Measurements from ENCODE around the gene SLC41A1. TPM values are rescaled to one million over a fixed set of nuclear protein-coding genes. Genes with fewer than 3 reads are reported as not detected.
A peak's percentile ranks its signal among the peaks of the same experiment; 100 is the strongest.
"Not testable (repeated sequence)": the region's sequence is repeated elsewhere in the genome, so short reads cannot be mapped to it uniquely, and the experiment has no call there.

The SLC41A1 gene
- total RNA-seq, 2 donors from 2014 or later: 31.1 to 64.4 TPM

DNA sequence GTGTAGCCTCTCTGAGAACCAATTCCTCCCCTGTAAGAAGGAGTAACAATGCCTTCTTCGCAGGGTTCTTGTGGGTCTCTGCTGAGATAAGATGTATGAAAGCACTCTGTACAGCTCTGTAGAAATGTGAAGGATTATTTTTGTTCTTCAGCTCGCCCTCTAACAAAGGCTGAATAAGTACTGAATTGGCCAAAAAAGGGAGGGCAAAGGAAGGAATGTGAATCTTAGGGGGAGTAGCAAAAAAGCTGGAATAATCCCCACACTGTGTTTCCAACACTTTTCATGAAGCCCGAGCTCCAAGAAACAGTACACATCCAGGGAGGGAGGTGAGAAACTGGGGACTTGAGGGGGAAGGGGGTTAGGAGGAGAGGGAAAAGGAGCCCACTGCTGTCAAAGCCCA, 14.0 kb upstream of the SLC41A1 start:
- H3K27ac Mint-ChIP-seq: peak overlapping the region in 1 of 2 donors; percentile 22
- DNase-seq (ENCODE audit: low spot score in 2 of 2): no peak
- H3K36me3 Mint-ChIP-seq: peaks cover 0 to 6% of the 10 kb centered on the region in 2 donors
- H3K9me3 Mint-ChIP-seq: peaks cover 0 to 5% of the 10 kb centered on the region in 2 donors
- ATAC-seq: no peak

DNA sequence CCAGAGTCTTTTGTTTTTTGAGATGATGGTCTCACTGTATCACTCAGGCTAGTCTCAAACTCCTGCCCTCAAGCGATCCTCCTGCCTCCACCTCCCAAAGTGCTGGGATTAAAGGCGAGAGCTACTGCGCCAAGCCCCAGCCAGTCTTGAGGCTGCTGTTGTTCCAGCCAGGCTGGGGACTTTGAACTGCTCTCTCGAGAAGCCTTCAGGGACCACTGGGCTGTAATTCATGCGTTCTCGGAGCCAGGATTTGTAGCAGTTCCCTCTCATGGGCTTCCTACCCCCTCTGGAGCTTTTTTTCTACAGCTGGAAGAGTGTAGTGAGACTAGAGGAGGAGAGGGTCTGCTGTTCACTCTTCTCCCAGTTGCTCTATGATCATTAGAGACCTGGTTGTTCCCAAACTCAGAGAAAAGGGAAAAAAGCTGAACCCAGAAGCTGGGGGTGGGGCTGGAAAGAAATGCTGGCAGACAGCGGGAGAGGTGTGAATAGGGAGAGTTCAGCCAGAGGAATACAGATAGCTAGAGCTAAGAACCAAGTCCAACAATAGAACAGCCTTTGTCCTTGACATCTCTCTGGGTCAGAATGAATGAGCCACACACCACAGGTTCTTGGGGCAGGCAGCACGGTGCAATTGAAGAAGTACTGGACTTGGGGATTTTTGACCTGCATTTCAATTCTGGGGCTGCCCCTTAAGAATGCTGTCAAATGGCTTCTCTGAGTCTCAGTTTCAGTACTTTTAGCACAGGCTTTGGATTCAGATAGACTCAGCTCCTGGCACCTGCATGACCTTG, 13.2 kb upstream of the SLC41A1 start:
- DNase-seq (ENCODE audit: low spot score in 2 of 2): no peak

GRCh38 chr1:205824180-205824579, 11.2 kb upstream of the SLC41A1 start:
- H3K27ac Mint-ChIP-seq: no peak overlapping the region
- DNase-seq (ENCODE audit: low spot score in 2 of 2) (no peak), ATAC-seq (peak; percentile 18 to 26)
- H3K9me3 Mint-ChIP-seq: peaks cover 0 to 5% of the 10 kb centered on the region in 2 donors
- peaks cover 0 to 6% of the 10 kb centered on the region in 2 donors for H3K36me3 Mint-ChIP-seq

More for the DNA sequence above, 13.2 kb upstream of the SLC41A1 start:
- peak overlapping the region in 1 of 2 donors; percentile 22 for H3K27ac Mint-ChIP-seq
- H3K9me3 Mint-ChIP-seq: peaks cover 0 to 5% of the 10 kb centered on the region in 2 donors
- peaks cover 0 to 6% of the 10 kb centered on the region in 2 donors for H3K36me3 Mint-ChIP-seq
- ATAC-seq: peak in 1 of 2 donors; percentile 92

GRCh38 chr1:205823260-205823659, 10.3 kb upstream of the SLC41A1 start:
- ATAC-seq: peak in 1 of 2 donors; percentile 41
- not testable (repeated sequence) for H3K36me3 Mint-ChIP-seq; DNase-seq (ENCODE audit: low spot score in 2 of 2); H3K27ac Mint-ChIP-seq; H3K9me3 Mint-ChIP-seq

DNA sequence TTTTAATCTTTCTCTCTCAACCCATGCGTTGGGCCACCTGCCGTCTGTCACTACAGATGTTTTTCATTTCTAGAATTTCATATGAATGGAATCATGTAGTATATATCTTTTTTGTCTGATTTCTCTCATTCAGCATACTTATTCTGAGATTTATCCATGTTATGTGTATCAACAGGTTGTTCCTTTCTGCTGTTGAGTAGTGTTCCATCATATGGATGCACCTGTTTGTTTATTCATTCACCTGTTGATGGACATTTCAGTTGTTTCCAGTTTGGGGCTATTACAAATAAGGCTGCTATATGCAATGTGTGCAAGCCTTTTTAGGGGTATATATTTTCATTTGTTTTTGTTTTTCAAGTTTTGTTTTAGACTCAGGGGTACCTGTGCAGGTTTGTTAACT, 9.4 kb upstream of the SLC41A1 start:
- peaks cover 0 to 6% of the 10 kb centered on the region in 2 donors for H3K36me3 Mint-ChIP-seq
- ATAC-seq (no peak), DNase-seq (ENCODE audit: low spot score in 2 of 2) (no peak)
- no peak overlapping the region for H3K27ac Mint-ChIP-seq
- H3K9me3 Mint-ChIP-seq: peaks cover 0 to 5% of the 10 kb centered on the region in 2 donors

- ATAC-seq (no peak), DNase-seq (ENCODE audit: low spot score in 2 of 2) (no peak)
- H3K27ac Mint-ChIP-seq: no peak overlapping the region
- H3K36me3 Mint-ChIP-seq: peaks cover 7 to 8% of the 10 kb centered on the region in 2 donors
- no peaks in the 10 kb centered on the region for H3K9me3 Mint-ChIP-seq
Observed at GRCh38 chr1:205817988-205818387, 5.0 kb upstream of the SLC41A1 start.

DNA sequence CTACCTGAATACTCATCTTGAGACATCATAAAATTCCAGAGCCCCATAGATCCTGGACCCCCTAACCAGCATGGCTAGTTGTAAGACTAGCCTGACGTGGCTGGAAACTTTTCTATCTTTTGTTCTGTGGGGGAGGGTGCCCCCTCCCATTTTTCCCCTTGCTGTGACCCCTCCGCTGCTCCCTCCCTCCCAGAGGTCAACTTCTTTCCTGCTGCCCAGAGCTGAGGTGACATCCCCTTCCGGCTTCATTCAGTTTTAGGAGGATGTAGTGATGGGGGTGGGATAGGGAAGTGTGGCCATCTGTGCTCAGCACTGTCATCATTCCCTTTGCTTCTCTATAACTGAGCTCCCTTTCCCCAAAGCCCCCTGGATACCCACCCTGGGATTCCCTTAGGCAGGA, 4.4 kb upstream of the SLC41A1 start:
- DNase-seq (ENCODE audit: low spot score in 2 of 2) (no peak), ATAC-seq (no peak)
- Mint-ChIP-seq H3K9me3 (no peaks in the 10 kb centered on the region), H3K27ac (no peak overlapping the region), H3K36me3 (peaks cover 6 to 10% of the 10 kb centered on the region in 2 donors)

GRCh38 chr1:205813755-205814058, 709 bp upstream of the SLC41A1 start:
- peak overlapping the region; percentile 88 to 94 for H3K27ac Mint-ChIP-seq
- peaks cover 22 to 27% of the 10 kb centered on the region in 2 donors for H3K36me3 Mint-ChIP-seq
- DNase-seq (ENCODE audit: low spot score in 2 of 2) (peak in 1 of 2 donors; percentile 62), ATAC-seq (no peak)
- H3K9me3 Mint-ChIP-seq: no peaks in the 10 kb centered on the region

DNA sequence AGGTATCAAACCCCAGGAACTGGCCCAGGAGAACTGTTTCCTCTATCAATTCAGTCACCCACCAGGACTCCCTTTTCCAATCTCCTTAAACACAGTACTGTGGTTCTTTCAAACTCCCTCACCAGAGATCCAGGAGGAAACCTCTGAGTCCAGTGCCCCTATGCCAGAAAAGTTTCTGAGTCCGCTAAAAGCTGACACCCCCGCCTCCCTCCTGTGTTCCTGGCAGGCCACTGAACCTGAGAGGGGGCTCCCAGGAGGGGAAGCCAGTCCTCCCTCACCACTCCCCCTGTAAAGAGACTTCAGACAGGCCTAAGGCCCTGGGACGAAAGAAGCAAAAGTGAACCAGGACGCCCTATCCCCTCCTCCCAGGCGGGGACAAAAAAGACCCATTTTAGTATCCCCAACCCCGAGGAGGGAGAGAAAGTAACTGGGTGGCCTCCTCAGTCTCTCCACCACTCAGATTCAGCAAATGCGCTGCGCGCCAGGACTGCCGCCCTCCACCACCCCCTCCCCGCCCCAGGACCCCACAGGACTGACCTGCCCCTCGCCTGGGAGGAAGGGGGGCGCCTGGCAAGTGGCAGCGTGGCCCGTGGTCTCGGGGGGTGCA, 624 bp downstream of the SLC41A1 start:
- Mint-ChIP-seq H3K27ac (peak overlapping the region; percentile 81 to 88), H3K36me3 (peaks cover 23 to 38% of the 10 kb centered on the region in 2 donors), H3K9me3 (no peaks in the 10 kb centered on the region)
- DNase-seq (ENCODE audit: low spot score in 2 of 2): peak; percentile 26 to 59
- ATAC-seq: peak; percentile 35 to 38

- no peaks in the 10 kb centered on the region for H3K9me3 Mint-ChIP-seq
- peak overlapping the region; percentile 62 to 88 for H3K27ac Mint-ChIP-seq
- DNase-seq (ENCODE audit: low spot score in 2 of 2) (no peak), ATAC-seq (no peak)
- H3K36me3 Mint-ChIP-seq: peaks cover 27 to 43% of the 10 kb centered on the region in 2 donors
Observed at GRCh38 chr1:205811660-205812059, 1.3 kb downstream of the SLC41A1 start.

- no peaks in the 10 kb centered on the region for H3K9me3 Mint-ChIP-seq
- peak overlapping the region; percentile 51 to 88 for H3K27ac Mint-ChIP-seq
- no peak for DNase-seq (ENCODE audit: low spot score in 2 of 2)
- ATAC-seq: no peak
- H3K36me3 Mint-ChIP-seq: peaks cover 27 to 43% of the 10 kb centered on the region in 2 donors
Observed at GRCh38 chr1:205810448-205811157, 2.4 kb downstream of the SLC41A1 start.

GRCh38 chr1:205809942-205810345, 3.1 kb downstream of the SLC41A1 start:
- DNase-seq (ENCODE audit: low spot score in 2 of 2) (no peak), ATAC-seq (no peak)
- no peaks in the 10 kb centered on the region for H3K9me3 Mint-ChIP-seq
- no peak overlapping the region for H3K27ac Mint-ChIP-seq
- peaks cover 27 to 43% of the 10 kb centered on the region in 2 donors for H3K36me3 Mint-ChIP-seq

DNA sequence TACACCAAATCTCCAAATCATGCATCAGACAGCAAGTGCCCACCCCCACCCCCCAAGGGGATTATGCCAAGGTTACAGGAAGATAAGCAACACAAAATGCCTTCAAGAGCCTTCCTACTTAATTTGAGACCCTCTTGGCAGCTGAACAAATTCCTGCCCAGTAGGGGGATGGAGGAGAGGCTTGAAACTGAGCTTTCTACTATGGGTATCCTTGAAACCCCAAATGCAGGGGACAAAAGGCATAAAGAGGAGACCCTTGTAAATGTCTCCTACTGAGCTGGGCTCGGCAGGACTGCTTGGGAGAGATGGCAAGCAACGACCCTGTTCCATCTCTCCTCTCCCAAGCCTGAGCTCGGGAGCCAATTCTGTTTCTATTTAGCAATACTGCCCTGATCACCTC, 3.5 kb downstream of the SLC41A1 start:
- ATAC-seq (no peak), DNase-seq (ENCODE audit: low spot score in 2 of 2) (no peak)
- no peaks in the 10 kb centered on the region for H3K9me3 Mint-ChIP-seq
- H3K36me3 Mint-ChIP-seq: peaks cover 27 to 43% of the 10 kb centered on the region in 2 donors
- peak overlapping the region in 1 of 2 donors; percentile 22 for H3K27ac Mint-ChIP-seq

DNA sequence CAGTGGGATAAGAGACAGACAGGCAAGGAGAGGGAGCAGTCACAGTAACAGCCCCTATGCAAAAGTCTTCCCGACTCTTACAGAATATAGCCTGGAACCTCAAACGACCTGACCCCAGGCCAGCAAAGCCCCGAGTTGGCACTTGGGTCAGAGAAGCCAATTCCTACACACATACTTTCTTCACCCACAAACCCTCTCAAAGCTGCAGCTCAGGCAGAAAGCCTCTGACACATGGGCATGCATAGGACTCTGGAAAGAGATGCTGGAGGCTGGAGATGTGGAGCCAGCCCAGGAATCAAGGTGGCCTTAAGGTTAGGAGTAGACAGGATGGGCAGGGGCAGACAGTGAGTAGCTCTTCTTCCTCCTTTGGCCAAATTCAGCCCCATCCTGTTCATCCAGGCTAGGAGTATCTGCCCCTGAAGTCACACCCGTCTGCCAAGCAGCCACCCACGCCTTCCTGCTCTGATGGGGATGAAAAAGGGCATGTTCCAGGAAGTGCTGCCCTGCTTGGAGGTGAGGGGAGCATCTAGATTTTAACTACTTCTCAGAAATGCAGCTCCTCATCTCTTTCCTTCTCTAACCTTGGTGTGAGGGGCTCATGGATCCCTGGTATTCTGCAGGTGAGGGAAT, 7.8 kb downstream of the SLC41A1 start:
- Mint-ChIP-seq H3K27ac (peak overlapping the region; percentile 87 to 96), H3K9me3 (no peaks in the 10 kb centered on the region), H3K36me3 (peaks cover 5 to 27% of the 10 kb centered on the region in 2 donors)
- ATAC-seq (peak; percentile 69 to 90), DNase-seq (ENCODE audit: low spot score in 2 of 2) (peak; percentile 42 to 70)

DNA sequence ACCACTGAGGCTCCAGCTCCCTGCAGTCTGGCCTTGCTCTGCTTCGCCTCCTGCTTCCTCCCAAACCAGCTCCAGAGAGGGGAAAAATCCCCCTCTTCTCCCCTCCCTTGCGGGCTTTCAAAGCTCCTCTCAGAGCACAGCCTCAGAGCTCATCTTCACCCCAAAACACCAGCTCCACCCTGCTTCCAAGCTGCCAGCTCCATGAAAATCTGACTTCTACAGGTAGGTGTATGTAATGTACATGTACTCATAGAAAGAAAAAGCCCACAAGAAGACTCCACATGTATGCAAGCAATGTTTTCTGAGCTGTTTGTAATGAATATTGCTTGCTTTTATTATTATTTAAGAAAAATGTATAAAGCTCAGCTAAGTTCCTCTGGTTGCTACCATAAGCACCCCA, 8.4 kb downstream of the SLC41A1 start:
- H3K27ac Mint-ChIP-seq: peak overlapping the region; percentile 70 to 87
- H3K36me3 Mint-ChIP-seq: peaks cover 5 to 24% of the 10 kb centered on the region in 2 donors

GRCh38 chr1:205803986-205804385, 9.0 kb downstream of the SLC41A1 start:
- DNase-seq (ENCODE audit: low spot score in 2 of 2) (no peak), ATAC-seq (no peak)
- peak overlapping the region in 1 of 2 donors; percentile 87 for H3K27ac Mint-ChIP-seq
- H3K36me3 Mint-ChIP-seq: peaks cover 5 to 18% of the 10 kb centered on the region in 2 donors
- no peaks in the 10 kb centered on the region for H3K9me3 Mint-ChIP-seq

More for the DNA sequence above, 8.4 kb downstream of the SLC41A1 start:
- no peak for ATAC-seq
- no peak for DNase-seq (ENCODE audit: low spot score in 2 of 2)
- H3K9me3 Mint-ChIP-seq: no peaks in the 10 kb centered on the region

All from activated naive CD4-positive, alpha-beta T cell treated with anti-CD3 and anti-CD28 coated beads, Interleukin-2, amount 50 U/mL, for 72 hours (primary cell).